ENCODE data around the gene SPRN.
"Not testable (repeated sequence)": the region's sequence is repeated elsewhere in the genome, so short reads cannot be mapped to it uniquely, and the experiment has no call there.

SPRN gene

GRCh38 chr10:133405272-133405671, 19.2 kb downstream of the SPRN start:
- DNase-seq = no peak

GRCh38 chr10:133403784-133404183, 20.6 kb downstream of the SPRN start:
- DNase-seq = peak in 3 of 4 experiments; percentile 25 to 44 (median 44)

GRCh38 chr10:133403359-133403758, 21.1 kb downstream of the SPRN start:
- no peak for DNase-seq

GRCh38 chr10:133401981-133402725, 22.3 kb downstream of the SPRN start:
- DNase-seq = no peak

- no peak for DNase-seq
Measured at GRCh38 chr10:133401500-133401899, 22.9 kb downstream of the SPRN start.

- no peak for DNase-seq
Measured at GRCh38 chr10:133400624-133401424, 23.6 kb downstream of the SPRN start.

- DNase-seq = no peak
Measured at GRCh38 chr10:133399123-133399601, 25.3 kb downstream of the SPRN start.

- DNase-seq = no peak
Measured at GRCh38 chr10:133397938-133398337, 26.5 kb downstream of the SPRN start.

GRCh38 chr10:133396035-133396624, 28.3 kb downstream of the SPRN start:
- no peak for DNase-seq

- DNase-seq = peak; percentile 14 to 57 (median 35)
Measured at GRCh38 chr10:133394801-133395221, 29.6 kb downstream of the SPRN start.

GRCh38 chr10:133394064-133394663, 30.3 kb downstream of the SPRN start, which contains the start of gene MTG1:
TSS of gene MTG1 (plus strand) at chr10:133394157. CDS start at chr10:133394221, 64 bp downstream.
- DNase-seq = peak; percentile 98 to 100 (median 100)

GRCh38 chr10:133393401-133394063, 30.9 kb downstream of the SPRN start:
- DNase-seq = peak in 1 of 4 experiments; percentile 8

- peak in 1 of 4 experiments; percentile 12 for DNase-seq
Measured at GRCh38 chr10:133391761-133392518, 32.5 kb downstream of the SPRN start.

- no peak for DNase-seq
Measured at GRCh38 chr10:133391249-133391635, 33.2 kb downstream of the SPRN start.

GRCh38 chr10:133390597-133391248, 33.7 kb downstream of the SPRN start:
- DNase-seq = no peak

- DNase-seq = peak in 3 of 4 experiments; percentile 17 to 62 (median 42)
Measured at GRCh38 chr10:133388973-133389818, 35.2 kb downstream of the SPRN start.

- peak in 2 of 4 experiments; percentile 16 to 21 for DNase-seq
Measured at GRCh38 chr10:133388236-133388972, 36.0 kb downstream of the SPRN start.

- not testable (repeated sequence) for DNase-seq
Measured at GRCh38 chr10:133386951-133387350, 37.5 kb downstream of the SPRN start.

- no peak for DNase-seq
Measured at GRCh38 chr10:133385214-133385613, 39.2 kb downstream of the SPRN start.

All from suppressor macrophage (primary cell).